H9 (cell line): ENCODE data around the gene MYO15A. TPM values are rescaled to one million over a fixed set of nuclear protein-coding genes. Genes with fewer than 3 reads are reported as not detected.

Source experiments
- DNase-seq: peaks from one replicate; pipeline ENCODE4 v3.0.0-alpha.2; 2017
- H2AFZ ChIP-seq: one replicate; pipeline ENCODE4 v1.6.1; 2013; ENCODE audit warnings: mild to moderate bottlenecking, low read length, control low read depth, moderate library complexity
- H2AK5ac ChIP-seq: 2 replicates; pipeline ENCODE4 v1.6.1; 2013; ENCODE audit warnings: low read length, control low read depth, mixed read lengths; ENCODE audit not compliant: insufficient read length
- H2BK120ac ChIP-seq: one replicate; pipeline ENCODE4 v1.6.1; 2013; ENCODE audit warnings: low read depth, mild to moderate bottlenecking, low read length, control low read depth, inconsistent platforms; ENCODE audit not compliant: poor library complexity, severe bottlenecking
- H2BK12ac ChIP-seq: 2 replicates; pipeline ENCODE4 v1.6.1; 2013; ENCODE audit warnings: low read length, control low read depth, mixed read lengths, low read depth; ENCODE audit not compliant: insufficient read length
- H2BK15ac ChIP-seq: 2 replicates; pipeline ENCODE4 v1.6.1; 2013; ENCODE audit warnings: low read depth, low read length, control low read depth
- H2BK20ac ChIP-seq: one replicate; pipeline ENCODE4 v1.6.1; 2013; ENCODE audit warnings: low read depth, mild to moderate bottlenecking, low read length, control low read depth, inconsistent platforms; ENCODE audit not compliant: poor library complexity, severe bottlenecking
- H2BK5ac ChIP-seq: 2 replicates; pipeline ENCODE4 v1.6.1; 2013; ENCODE audit warnings: low read length, control low read depth, mixed read lengths; ENCODE audit not compliant: insufficient read length
- H3K14ac ChIP-seq: 2 replicates; pipeline ENCODE4 v1.6.1; 2013; ENCODE audit warnings: low read length, control low read depth; ENCODE audit not compliant: insufficient read depth
- H3K18ac ChIP-seq: 2 replicates; pipeline ENCODE4 v1.6.1; 2013; ENCODE audit warnings: low read depth, mild to moderate bottlenecking, mixed read lengths, low read length, control low read depth; ENCODE audit not compliant: insufficient read length
- H3K23ac ChIP-seq: 2 replicates; pipeline ENCODE4 v1.6.1; 2013; ENCODE audit warnings: low read length, control low read depth, mixed read lengths, low read depth; ENCODE audit not compliant: insufficient read length
- H3K23me2 ChIP-seq: 2 replicates; pipeline ENCODE4 v1.6.1; 2013; ENCODE audit warnings: low read depth, mild to moderate bottlenecking, mixed read lengths, low read length, control low read depth; ENCODE audit not compliant: insufficient read length, poor library complexity, severe bottlenecking
- H3K27ac ChIP-seq: 2 replicates; pipeline ENCODE4 v1.5.1; 2013; ENCODE audit warnings: low read length, control low read depth, mixed read lengths, low read depth; ENCODE audit not compliant: insufficient read length
- H3K27me3 ChIP-seq: 2 replicates; pipeline ENCODE4 v1.6.1; 2013; ENCODE audit warnings: low read length, control low read depth, inconsistent platforms; ENCODE audit not compliant: insufficient read depth
- H3K4ac ChIP-seq: 2 replicates; pipeline ENCODE4 v1.6.1; 2013; ENCODE audit warnings: low read depth, mild to moderate bottlenecking, control low read depth, inconsistent platforms, low read length, moderate library complexity
- H3K4me1 ChIP-seq: 2 replicates; pipeline ENCODE4 v1.6.1; 2013; ENCODE audit warnings: low read length, control low read depth, inconsistent platforms; ENCODE audit not compliant: insufficient read depth
- H3K4me2 ChIP-seq: 2 replicates; pipeline ENCODE4 v1.6.1; 2013; ENCODE audit warnings: low read length, control low read depth, mixed read lengths; ENCODE audit not compliant: insufficient read length, insufficient read depth
- H3K56ac ChIP-seq: 2 replicates; pipeline ENCODE4 v1.6.1; 2013; ENCODE audit warnings: low read depth, mild to moderate bottlenecking, mixed read lengths, low read length, control low read depth; ENCODE audit not compliant: insufficient read length
- H3K79me1 ChIP-seq: 2 replicates; pipeline ENCODE4 v1.6.1; 2013; ENCODE audit warnings: low read depth, mild to moderate bottlenecking, moderate library complexity, low read length, control low read depth, inconsistent platforms; ENCODE audit not compliant: insufficient read depth, poor library complexity, severe bottlenecking
- H3K79me2 ChIP-seq: 2 replicates; pipeline ENCODE4 v1.6.1; 2013; ENCODE audit warnings: low read length, control low read depth, inconsistent platforms; ENCODE audit not compliant: insufficient read depth
- H3K9ac ChIP-seq: 2 replicates; pipeline ENCODE4 v1.6.1; 2013; ENCODE audit warnings: low read length, control low read depth, mixed read lengths; ENCODE audit not compliant: insufficient read length; ENCODE audit errors: extremely low read depth
- H3K9me3 ChIP-seq: one replicate; pipeline ENCODE4 v1.6.1; 2013; ENCODE audit warnings: low read depth, low read length, inconsistent platforms; ENCODE audit not compliant: control insufficient read depth
- H3T11ph ChIP-seq: one replicate; pipeline ENCODE4 v1.6.1; 2013; ENCODE audit warnings: mild to moderate bottlenecking, low read length, control low read depth, inconsistent platforms
- H4K20me1 ChIP-seq: one replicate; pipeline ENCODE4 v1.6.1; 2013; ENCODE audit not compliant: control insufficient read depth, insufficient read length, insufficient read depth
- H4K5ac ChIP-seq: 2 replicates; pipeline ENCODE4 v1.6.1; 2013; ENCODE audit warnings: low read depth, mild to moderate bottlenecking, mixed read lengths, low read length, control low read depth; ENCODE audit not compliant: insufficient read length
- H4K8ac ChIP-seq: replicated peaks from 2 replicates; pipeline ENCODE4 v1.6.1; 2013; ENCODE audit warnings: low read length, control low read depth, mixed read lengths, low read depth; ENCODE audit not compliant: insufficient read length
- H4K91ac ChIP-seq: 2 replicates; pipeline ENCODE4 v1.6.1; 2013; ENCODE audit warnings: low read depth, mild to moderate bottlenecking, moderate library complexity, mixed read lengths, low read length, control low read depth; ENCODE audit not compliant: insufficient read length
- H3K27ac Mint-ChIP-seq, 3 experiments: 2 replicates in 2 of 3; 3 replicates in 1 of 3; pipeline ENCODE4 v1.8.0; 2020 to 2021; ENCODE audit warnings: mixed read lengths in 3 of 3, mild to moderate bottlenecking in 1 of 3, moderate library complexity in 1 of 3
- H3K27me3 Mint-ChIP-seq: 2 replicates; pipeline ENCODE4 v1.8.0; 2021; ENCODE audit warnings: low read depth, mild to moderate bottlenecking, moderate library complexity, mixed read lengths
- H3K36me3 Mint-ChIP-seq, 3 experiments: 2 replicates in 2 of 3; 3 replicates in 1 of 3; pipeline ENCODE4 v1.8.0; 2020 to 2021; ENCODE audit warnings: low read depth in 3 of 3, mixed read lengths in 3 of 3; ENCODE audit not compliant: insufficient read depth in 1 of 3
- H3K4me1 Mint-ChIP-seq, 2 experiments: 2 replicates each; pipeline ENCODE4 v1.8.0; 2020; ENCODE audit warnings: mixed read lengths in 2 of 2
- H3K4me3 Mint-ChIP-seq, 2 experiments: 2 replicates in 1 of 2; 3 replicates in 1 of 2; pipeline ENCODE4 v1.8.0; 2020 to 2021; ENCODE audit warnings: mild to moderate bottlenecking in 2 of 2, mixed read lengths in 2 of 2, moderate library complexity in 1 of 2
- H3K9me3 Mint-ChIP-seq, 2 experiments: 2 replicates in 1 of 2; 3 replicates in 1 of 2; pipeline ENCODE4 v1.8.0; 2020; ENCODE audit warnings: mild to moderate bottlenecking in 2 of 2, mixed read lengths in 2 of 2, moderate library complexity in 1 of 2
- CTCF ChIP-seq: fragments of 200-600 bp; sonication (generic); conservative IDR thresholded peaks from 3 replicates; pipeline ENCODE4 v1.8.0; 2021; ENCODE audit warnings: antibody characterized with exemption, mild to moderate bottlenecking
- WGBS: extraction: QIAGEN DNeasy Blood & Tissue Kit; methylation state at CpG from one replicate; pipeline ENCODE4 v1.1.7; 2013; ENCODE audit warnings: missing lambda C conversion rate, low lambda C conversion rate, mixed read lengths; ENCODE audit not compliant: insufficient read length; ENCODE audit errors: extremely low coverage; 5-methylcytosine and 5-hydroxymethylcytosine counted together
- total RNA-seq: library from RNA; stranded (reverse); gene quantifications from 2 replicates; pipeline ENCODE4 v1.2.1, GENCODE V29; 2021

The MYO15A gene
- total RNA-seq, 1 experiment from 2014 or later, result 2.5 TPM

GRCh38 chr17:18139949-18140348, 31.4 kb downstream of the MYO15A start:
- no peak overlapping the region for H2BK20ac ChIP-seq
- no peak overlapping the region for H4K91ac ChIP-seq
- H3K23me2 ChIP-seq, result no peaks in the 10 kb centered on the region
- no peak for DNase-seq
- H3K79me2 ChIP-seq, result no peaks in the 10 kb centered on the region
- no peak overlapping the region for H4K8ac ChIP-seq
- H2BK120ac ChIP-seq, result no peak overlapping the region
- no peak overlapping the region for H2BK5ac ChIP-seq
- H2AFZ ChIP-seq, result no peak overlapping the region
- H3K9me3 Mint-ChIP-seq, result no peaks in the 10 kb centered on the region
- peaks cover 14% of the 10 kb centered on the region for H3K27me3 Mint-ChIP-seq
- no CpG with 5 or more reads among the region's 3 CpGs for WGBS
- peak; percentile 49 for TF ChIP-seq CTCF
- H3T11ph ChIP-seq, result no peak overlapping the region
- peaks cover 15 to 26% of the 10 kb centered on the region in 2 experiments for H3K4me1 Mint-ChIP-seq
- no peaks in the 10 kb centered on the region for H3K36me3 Mint-ChIP-seq
- H2BK15ac ChIP-seq, result no peak overlapping the region
- H3K4me2 ChIP-seq, result no peak overlapping the region
- H3K18ac ChIP-seq, result no peak overlapping the region
- no peaks in the 10 kb centered on the region for H4K20me1 ChIP-seq
- H3K4me3 Mint-ChIP-seq, result no peak overlapping the region; a peak in 1 of 5 replicates
- H4K5ac ChIP-seq, result no peak overlapping the region
- H3K4ac ChIP-seq, result no peak overlapping the region
- no peak overlapping the region for H3K9ac ChIP-seq
- no peak overlapping the region for H2AK5ac ChIP-seq
- H3K23ac ChIP-seq, result no peak overlapping the region
- no peak overlapping the region for H3K27ac ChIP-seq
- H3K9me3 ChIP-seq, result no peaks in the 10 kb centered on the region
- peaks cover 3% of the 10 kb centered on the region; the same call in 1 of the 2 replicates for H3K4me1 ChIP-seq
- H3K79me1 ChIP-seq, result no peaks in the 10 kb centered on the region
- H3K27me3 ChIP-seq, result no peaks in the 10 kb centered on the region
- no peak overlapping the region for H2BK12ac ChIP-seq
- peak overlapping the region in 1 of 3 experiments; percentile 44; a peak in 2 of 7 replicates for H3K27ac Mint-ChIP-seq
- H3K56ac ChIP-seq, result no peak overlapping the region
- no peak overlapping the region for H3K14ac ChIP-seq
